GM19099 (cell line): Measurements from ENCODE around the gene IGSF9B.

Experiments used
- POLR2A ChIP-seq: IDR thresholded peaks from 3 replicates; pipeline ENCODE4 v1.6.1; 2011; ENCODE audit warnings: low read depth; ENCODE audit not compliant: insufficient read length; ENCODE audit errors: extremely low read depth

Gene IGSF9B

DNA sequence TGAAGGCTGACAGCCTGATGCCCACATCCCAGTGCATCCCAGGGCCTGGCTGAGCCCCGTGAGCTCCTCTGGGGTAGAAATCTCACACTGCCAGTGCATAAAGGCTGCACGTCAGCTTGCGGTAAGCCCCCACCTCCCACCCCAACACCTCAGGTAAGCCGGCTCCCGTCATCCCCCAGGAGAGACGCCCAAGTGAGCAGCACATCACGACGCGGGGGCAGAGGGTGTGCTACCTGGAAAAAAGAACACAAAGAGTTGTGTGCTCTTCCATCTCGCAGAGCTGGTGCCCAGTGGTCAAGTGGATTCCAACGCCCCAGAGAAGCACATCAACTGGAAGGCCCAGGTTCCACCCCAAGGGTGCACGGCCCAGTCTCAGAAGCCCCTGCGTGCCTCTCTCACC, 50.0 kb downstream of the IGSF9B start:
- no peak for TF ChIP-seq POLR2A

DNA sequence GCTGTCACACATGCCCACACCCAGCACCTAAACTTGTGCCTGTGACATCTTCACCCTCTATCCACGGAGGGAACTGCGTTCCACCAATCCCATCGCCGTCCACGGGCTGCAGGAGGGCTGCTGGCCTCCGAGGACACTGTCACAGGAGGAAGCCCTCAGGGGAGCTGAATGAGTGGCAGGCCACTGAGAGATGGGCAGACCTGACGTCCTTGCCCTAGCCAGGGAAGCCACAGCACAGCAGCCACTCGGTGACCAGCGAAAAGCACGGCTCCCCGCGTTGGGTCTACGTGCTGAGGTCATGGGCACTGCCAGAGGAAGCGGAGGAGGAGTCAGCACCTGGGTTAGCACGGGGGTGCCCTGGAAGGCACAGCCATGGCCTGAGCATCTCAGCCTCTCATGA, 50.5 kb downstream of the IGSF9B start:
- TF ChIP-seq POLR2A = no peak

DNA sequence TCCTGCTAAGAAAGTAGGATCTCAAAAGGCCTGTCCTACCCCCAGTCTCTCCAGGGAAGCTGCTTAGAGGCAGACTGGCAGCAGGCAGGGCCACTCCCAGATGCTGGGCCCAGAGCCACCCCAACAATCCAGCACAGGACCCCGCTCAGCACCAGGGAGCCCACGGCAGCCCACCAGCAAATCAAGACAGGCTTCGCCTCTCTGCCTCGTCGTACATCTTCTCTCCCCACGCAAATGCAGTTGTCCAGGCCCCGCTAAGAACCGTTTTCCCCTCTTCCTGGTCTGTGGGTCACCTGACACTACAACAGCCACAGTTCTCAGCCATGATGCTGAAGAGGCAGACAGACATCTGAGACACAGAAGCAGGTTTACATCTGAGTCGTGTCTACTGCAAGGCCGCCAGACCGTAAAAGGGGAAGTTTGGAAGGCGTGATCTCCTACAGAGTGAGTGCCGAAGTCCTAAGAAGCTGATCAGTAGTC, 51.1 kb downstream of the IGSF9B start:
- no peak for TF ChIP-seq POLR2A

DNA sequence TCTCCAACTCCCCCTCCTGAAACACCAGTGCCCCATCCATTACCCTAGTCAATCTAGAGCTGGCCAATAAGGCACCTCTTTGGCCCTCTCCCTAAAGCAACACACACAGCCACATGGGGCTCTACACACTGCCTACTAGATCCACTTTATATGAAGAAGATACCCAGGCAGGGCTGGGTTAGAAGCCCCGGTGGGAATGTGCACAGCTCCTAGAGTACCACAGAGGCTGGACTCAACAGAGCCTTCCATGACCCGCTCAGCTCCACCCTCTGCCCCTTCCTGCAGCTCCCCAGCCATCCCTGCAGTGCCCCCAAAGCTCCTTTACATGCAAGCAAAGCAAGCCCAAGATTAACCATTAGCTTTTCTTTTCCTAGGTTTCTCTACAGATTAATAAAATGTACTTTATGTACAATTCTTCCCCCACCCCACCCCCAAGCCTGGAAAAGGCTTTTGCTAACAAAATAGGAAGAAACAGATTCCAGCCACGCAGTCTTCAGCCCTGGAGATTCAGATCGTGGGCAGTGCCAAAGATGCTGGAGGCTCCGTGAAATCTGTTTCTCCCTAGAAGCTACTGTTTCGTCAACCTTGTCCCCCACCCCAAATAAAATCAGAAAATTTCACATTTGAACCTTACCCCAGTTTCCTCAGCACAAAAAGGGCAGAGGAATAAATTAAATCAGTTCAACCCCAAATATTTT, 51.8 kb downstream of the IGSF9B start:
- no peak for TF ChIP-seq POLR2A

DNA sequence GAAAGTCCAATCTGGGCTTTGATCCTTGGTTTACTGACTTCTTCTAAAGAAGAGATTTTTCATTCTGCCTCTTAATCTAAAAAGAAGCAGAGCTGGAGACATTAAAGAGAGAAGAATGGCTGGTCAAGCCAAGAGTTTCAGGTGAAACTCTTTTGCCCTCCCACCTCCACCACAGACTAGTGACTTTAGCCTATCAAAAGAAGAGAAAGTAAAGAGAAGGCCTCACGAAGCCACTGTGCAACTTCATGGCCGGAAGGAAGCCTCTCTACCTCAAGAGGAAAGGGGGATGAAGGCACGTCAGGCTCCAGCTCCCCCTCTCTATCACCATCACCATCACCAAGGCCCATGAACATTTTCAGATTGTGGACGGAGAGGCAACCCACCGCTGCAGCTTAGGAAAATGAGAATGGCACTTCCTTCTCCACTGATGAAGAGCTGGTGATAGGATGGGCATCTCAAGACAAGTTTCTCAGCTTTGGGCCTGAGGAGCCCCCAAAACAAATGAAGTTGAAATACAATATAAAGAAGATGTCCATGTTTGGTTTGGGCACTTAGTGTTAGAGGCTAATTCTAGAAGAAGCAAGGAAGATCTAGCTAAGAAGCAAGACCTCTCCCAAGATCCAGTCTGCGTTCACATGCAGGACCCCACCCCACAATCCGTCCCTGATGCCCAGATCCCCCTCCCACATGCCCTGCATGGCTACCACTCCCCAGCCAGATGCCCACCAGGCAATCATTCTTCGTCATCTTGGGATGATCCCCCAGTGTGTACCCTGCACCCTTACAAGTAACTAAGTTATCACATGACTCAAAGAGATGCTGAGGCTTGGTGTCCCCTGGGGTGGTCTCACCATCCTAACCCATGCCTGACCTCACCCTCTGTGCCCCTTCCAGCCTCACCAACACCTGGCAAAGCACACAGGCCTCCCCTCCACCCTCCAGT, 52.6 kb downstream of the IGSF9B start:
- TF ChIP-seq POLR2A = no peak

DNA sequence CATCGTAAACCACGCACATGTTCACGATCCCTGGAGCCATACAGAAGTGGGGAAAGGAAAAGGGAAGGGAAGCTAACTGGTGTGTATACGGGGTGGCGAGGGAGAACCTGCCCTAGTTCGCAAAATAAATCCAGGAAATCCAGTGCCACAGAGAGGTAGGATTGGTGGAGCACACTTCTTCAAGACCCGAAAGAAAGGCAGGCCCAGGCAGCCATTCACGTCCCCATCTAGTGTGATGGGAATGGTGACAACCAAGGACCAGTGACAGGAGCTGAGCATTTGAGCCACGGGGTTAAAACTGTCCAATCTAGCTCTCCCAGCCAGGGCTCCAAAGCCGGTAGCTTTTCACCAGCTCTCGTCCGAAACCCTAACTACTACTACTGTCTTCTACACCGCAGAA, 53.7 kb downstream of the IGSF9B start:
- TF ChIP-seq POLR2A = no peak

DNA sequence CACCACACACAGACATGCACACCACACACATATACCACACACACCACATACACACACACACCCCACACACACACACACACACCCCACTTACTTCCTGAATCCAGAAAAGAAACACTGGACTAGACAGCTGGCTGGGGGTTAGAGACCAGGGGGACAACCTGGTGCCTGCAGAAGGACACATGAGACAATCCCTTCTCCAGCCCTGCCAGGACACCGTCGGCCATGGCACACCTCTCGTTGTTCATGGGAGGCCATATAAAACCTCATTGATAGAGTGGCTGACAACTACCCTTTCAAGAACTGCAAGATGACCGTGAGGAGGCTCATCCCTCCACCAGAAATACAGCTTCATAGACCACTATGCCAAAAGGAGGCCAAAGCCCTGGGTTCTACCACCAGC, 54.3 kb downstream of the IGSF9B start:
- no peak for TF ChIP-seq POLR2A

DNA sequence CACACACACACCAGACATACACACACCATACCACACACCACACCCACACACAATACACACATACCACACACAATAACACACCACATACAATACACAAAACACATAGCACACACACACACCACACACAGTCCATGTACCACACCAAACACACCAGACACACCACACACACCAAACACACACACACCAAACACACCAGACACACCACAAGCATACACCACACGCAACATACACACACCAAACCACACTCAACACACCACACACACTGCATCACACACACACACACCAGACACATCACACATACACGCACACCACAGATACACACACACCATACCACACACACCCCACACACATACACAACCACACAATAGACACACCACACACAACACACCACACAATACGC, 54.8 kb downstream of the IGSF9B start:
- TF ChIP-seq POLR2A = no peak

DNA sequence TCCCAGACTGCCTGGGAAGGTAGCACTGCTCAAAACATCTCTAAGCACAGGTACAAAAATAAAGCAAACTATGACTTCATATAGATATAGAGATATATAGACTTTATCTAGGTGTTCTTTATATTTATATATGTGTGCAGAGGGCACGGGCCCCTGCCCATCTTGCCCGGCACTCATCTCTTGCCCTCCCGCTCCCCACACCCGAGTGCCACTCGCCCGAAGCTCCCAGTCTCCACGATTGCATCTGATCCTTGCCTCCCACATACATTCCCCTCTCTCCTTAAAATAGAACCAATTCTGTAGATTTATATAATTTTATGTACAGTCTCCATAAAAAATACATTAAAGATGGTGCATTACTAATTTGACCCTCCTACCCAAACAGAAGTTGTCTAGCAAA, 55.5 kb downstream of the IGSF9B start:
- TF ChIP-seq POLR2A = no peak

DNA sequence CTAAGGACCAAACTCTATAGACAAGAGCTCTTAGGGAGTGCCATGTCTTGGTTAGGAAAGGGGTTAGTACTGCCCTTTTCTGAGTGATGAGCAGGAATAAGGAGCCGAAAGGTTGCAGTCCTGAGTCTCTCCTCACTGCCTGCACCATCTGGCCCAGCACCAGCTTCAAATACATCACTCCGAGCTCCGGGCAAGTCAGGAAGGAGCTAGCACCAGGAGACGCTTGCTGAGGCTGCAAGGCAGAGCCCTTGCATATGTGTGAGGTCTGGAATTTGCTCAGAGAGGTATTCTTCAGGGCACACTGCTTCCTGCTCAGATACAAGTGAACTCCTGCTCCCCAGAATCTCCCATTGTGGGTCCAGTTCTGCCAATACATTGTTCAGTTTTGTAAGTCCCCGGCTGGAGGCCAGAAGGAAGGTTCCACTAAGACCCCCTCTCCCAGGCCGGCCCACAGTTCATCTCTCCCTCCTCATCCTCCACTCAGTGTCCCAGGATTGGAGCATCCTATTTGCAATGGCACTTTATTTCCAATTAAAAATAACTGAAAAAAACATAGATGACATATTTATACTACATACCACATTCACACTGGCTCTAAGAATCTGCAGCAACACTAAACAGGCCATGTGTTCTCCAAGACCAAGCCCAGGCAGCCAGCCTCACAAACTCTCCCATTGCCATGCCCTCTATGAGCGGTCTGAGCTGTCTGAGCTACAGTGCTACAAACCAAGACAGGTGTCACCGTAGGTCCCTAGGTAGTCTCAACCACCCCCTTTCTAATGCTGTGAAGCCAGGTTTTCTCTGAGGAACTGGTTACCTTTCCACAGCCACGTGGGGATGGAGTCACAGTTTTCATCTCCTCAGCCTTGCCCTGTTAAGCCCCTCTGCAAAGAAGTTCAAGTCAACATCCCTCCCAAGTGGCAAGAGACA, 56.3 kb downstream of the IGSF9B start:
- TF ChIP-seq POLR2A = no peak

DNA sequence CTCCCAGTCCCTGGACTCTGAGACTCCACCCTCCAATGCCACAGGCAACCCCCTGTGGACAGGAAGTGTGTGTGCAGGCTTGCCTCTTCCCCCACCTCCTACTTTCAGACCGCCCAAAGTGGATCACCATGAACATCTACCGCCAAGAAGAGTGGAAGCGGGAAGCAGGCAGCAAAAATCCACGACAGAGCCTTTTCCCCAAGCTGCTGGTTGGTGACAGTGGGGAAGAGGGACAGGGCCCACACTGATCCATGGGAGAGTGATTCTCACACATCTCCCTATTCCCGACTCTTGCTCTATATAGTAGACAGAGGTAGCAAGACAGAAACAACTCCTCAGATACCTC, 58.0 kb downstream of the IGSF9B start:
- TF ChIP-seq POLR2A = no peak

DNA sequence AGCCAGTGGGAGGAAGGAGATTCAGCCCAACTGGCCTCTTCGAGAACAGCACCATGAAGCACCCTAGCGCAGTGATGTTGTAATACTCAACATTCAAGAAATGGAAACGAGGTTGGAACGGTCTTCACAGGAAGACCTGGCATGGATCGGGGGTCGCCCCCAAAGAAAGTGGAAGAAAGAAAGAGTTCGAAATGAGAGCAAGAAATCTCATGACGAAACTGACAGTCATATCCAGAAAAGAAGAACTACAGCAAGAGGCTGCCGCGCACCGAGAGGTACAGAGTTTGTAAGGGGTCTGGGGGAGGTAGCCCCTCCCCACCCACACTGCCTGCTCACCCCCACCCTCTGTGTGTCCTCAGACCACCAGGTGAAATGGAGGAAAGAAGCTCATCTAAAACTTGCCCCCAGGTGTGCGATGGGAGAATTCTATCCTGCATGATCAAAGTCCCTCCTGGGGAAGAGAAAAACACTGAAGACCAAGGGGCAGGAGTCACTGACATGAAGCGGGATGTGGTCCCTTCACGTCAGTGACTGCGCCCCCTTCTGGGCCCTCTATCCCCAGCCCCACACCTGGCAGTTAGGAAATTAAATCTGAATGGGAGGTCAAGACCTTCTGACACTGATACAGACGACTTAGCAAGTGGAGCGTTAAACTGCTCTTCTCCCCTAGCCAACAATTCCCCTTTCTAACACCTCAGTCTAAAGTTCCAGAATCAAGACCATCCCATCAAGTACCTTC, 58.6 kb downstream of the IGSF9B start:
- no peak for TF ChIP-seq POLR2A

DNA sequence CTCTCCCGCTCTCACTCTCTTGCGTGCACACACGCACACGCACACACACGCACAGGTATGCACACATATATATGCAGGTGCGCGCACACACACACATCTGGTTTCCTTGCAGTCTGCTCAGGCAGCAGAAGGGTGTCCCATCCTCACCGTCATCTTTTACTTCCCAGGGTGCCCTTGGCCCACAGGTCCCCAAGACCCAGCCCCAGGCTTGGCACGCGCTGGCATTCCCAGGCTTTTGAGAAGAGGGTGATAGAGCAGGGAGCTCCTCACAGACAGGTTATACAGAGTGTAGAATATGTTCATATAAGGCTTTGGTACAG, 59.5 kb downstream of the IGSF9B start:
- TF ChIP-seq POLR2A = no peak

DNA sequence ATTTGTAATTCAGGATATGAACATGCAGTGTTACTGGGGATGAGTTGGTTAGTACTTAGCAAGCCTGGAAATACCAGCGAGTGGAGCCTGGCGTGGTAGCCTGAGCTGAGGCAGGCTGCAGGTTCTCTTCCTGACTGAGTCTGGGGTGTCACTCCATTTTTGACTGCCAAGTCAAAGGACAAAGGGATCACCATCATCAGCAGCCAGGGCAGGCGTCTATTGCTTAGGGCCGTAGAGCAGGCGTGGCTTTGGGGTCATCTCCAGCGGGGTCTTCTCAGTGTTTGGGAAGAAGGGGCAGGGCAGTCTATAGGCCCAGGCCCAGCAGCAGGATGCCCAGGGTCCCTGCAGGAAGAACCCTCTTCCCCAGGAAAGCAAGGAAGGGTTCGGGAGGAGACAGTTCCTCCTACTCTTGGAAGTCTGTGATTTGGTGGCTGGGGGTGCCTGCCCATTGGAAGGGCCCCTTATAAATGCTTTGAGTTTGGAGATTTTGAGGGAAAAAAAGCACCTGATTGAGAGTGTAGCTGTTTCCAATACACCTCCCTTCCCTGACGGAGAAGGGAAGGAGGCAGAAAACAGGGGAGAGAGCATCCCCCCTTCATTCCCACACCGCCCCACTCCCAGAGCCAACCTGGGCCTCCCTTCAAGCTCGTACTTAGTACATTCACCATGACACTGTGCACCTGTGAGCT, 60.0 kb downstream of the IGSF9B start:
- TF ChIP-seq POLR2A = no peak
